HepG2 (cell line): ENCODE results near the gene DBN1. TPM values are rescaled to one million over a fixed set of nuclear protein-coding genes. Genes with fewer than 3 reads are reported as not detected.

ENCODE experiments used
- ATAC-seq: fragments of 200-7000 bp; cut with Tn5 transposase; 3 replicates; pipeline ENCODE4 v1.9.1; 2020; ENCODE audit warnings: mild to moderate bottlenecking, moderate library complexity
- BruUV-seq: library from RNA; stranded (reverse); fragments of 400-500 nt; replicated peaks from 2 replicates; lab custom pipeline; 2021; lab: Mats Ljungman, UMichigan
- CTCF ChIA-PET: fragments of 300-600 bp; formaldehyde crosslinking; extraction: SDS; loops from one replicate; lab custom pipeline; 2021; ENCODE audit warnings: low total read pairs, inconsistent platforms, low intra/inter-chr PET ratio; lab: Yijun Ruan, JAX
- POLR2A ChIA-PET: fragments of 350-600 bp; sonication (Branson Sonifier 250); formaldehyde crosslinking; loops from one replicate; lab custom pipeline; 2020; ENCODE audit warnings: antibody characterized with exemption, inconsistent platforms; lab: Yijun Ruan, JAX
- DNase-seq: peaks from one replicate; pipeline ENCODE4 v3.0.0-alpha.2; 2015; ENCODE audit warnings: low spot score
- FAIRE-seq: peaks from 3 replicates; lab custom pipeline; 2011; peaks lifted over from hg19 to GRCh38; lab: Jason Lieb, UNC
- H2AFZ ChIP-seq: one replicate; pipeline ENCODE4 v1.6.1; 2011; ENCODE audit warnings: low read length, inconsistent platforms
- H3K27ac ChIP-seq: fragments of 300-600 bp; 3 replicates; pipeline ENCODE4 v1.8.0; 2011; ENCODE audit warnings: mixed run types, mild to moderate bottlenecking, mixed read lengths, low read length, inconsistent platforms; ENCODE audit not compliant: insufficient read depth; ENCODE audit errors: extremely low read length
- H3K27me3 ChIP-seq, 2 experiments: fragments of 200-600 bp in 1 of 2; 2 replicates in 1 of 2; 3 replicates in 1 of 2; pipeline versions ENCODE4 v1.6.0 to v1.8.0; 2011; ENCODE audit warnings: low read length in 2 of 2, mild to moderate bottlenecking in 2 of 2, moderate library complexity in 2 of 2, inconsistent platforms in 1 of 2; ENCODE audit not compliant: insufficient read depth in 2 of 2, control insufficient read depth in 1 of 2
- H3K36me3 ChIP-seq, 2 experiments: fragments of 200-600 bp in 1 of 2; replicated peaks in 1 of 2; 2 replicates in 1 of 2; 3 replicates in 1 of 2; pipeline versions ENCODE4 v1.5.1 to v1.8.0; 2011; ENCODE audit warnings: low read length in 2 of 2, inconsistent platforms in 1 of 2; ENCODE audit not compliant: insufficient read depth in 2 of 2, control insufficient read depth in 1 of 2
- H3K4me1 ChIP-seq: 2 replicates; pipeline ENCODE4 v1.5.1; 2012; ENCODE audit warnings: low read length, inconsistent platforms; ENCODE audit not compliant: insufficient read depth
- H3K4me2 ChIP-seq: 2 replicates; pipeline ENCODE4 v1.6.0; 2011; ENCODE audit warnings: low read depth, low read length, inconsistent platforms
- H3K4me3 ChIP-seq, 3 experiments: fragments of 200-600 bp in 1 of 3; sonication (generic), shearing (Covaris generic) in 1 of 3; replicated peaks in 1 of 3; 2 replicates each; pipeline ENCODE4 v1.5.1; 2011 to 2016; ENCODE audit warnings: low read length in 3 of 3, inconsistent platforms in 2 of 3, low read depth in 2 of 3, mild to moderate bottlenecking in 2 of 3, control low read depth in 1 of 3, mixed read lengths in 1 of 3; ENCODE audit not compliant: insufficient read depth in 1 of 3
- H3K79me2 ChIP-seq: one replicate; pipeline ENCODE4 v1.6.1; 2011; ENCODE audit warnings: low read length, inconsistent platforms; ENCODE audit not compliant: insufficient read depth
- H3K9ac ChIP-seq: 2 replicates; pipeline ENCODE4 v1.6.0; 2011; ENCODE audit warnings: mild to moderate bottlenecking, low read depth, low read length, inconsistent platforms; ENCODE audit not compliant: insufficient read depth
- H3K9me3 ChIP-seq: 2 replicates; pipeline ENCODE4 v1.5.1; 2012; ENCODE audit warnings: mild to moderate bottlenecking, low read length
- H4K20me1 ChIP-seq: 2 replicates; pipeline ENCODE4 v1.6.0; 2011; ENCODE audit warnings: inconsistent platforms, mild to moderate bottlenecking, low read length, moderate library complexity; ENCODE audit not compliant: insufficient read depth
- NR3C1 ChIP-seq: sonication (generic); formaldehyde crosslinking; IDR thresholded peaks from 2 replicates; pipeline ENCODE4 v1.4.0; 2020; ENCODE audit warnings: missing genetic modification reagents
- PCBP1 ChIP-seq: fragments of 200-400 bp; formaldehyde crosslinking; IDR thresholded peaks from 2 replicates; pipeline ENCODE4 v1.6.1; 2017; ENCODE audit warnings: mild to moderate bottlenecking, low read depth, low read length, borderline replicate concordance
- SKI ChIP-seq: fragments of 450-650 bp; IDR thresholded peaks from one replicate; pipeline ENCODE4 v1.6.1; 2018; ENCODE audit warnings: mild to moderate bottlenecking; ENCODE audit not compliant: partially characterized antibody
- YEATS4 ChIP-seq: sonication (generic); formaldehyde crosslinking; IDR thresholded peaks from 2 replicates; pipeline ENCODE4 v1.4.0; 2020; ENCODE audit warnings: missing genetic modification reagents, borderline replicate concordance
- WGBS: methylation state at CpG from one replicate; pipeline ENCODE4 v1.1.6; 2017; ENCODE audit warnings: low lambda C conversion rate; 5-methylcytosine and 5-hydroxymethylcytosine counted together
- in situ Hi-C: cut with HindIII; loops from 2 replicates; pipeline ENCODE4 v1.10.0; 2017; ENCODE audit warnings: low pct_unique_long_range_greater_than_20kb; ENCODE audit not compliant: extremely low pct_ligation_motif_present
- intact Hi-C: fragments of 100-400 bp; cut with micrococcal nuclease; formaldehyde crosslinking; loops from one replicate; pipeline ENCODE4 v1.10.0; 2022; ENCODE audit not compliant: unreplicated experiment
- polyA plus RNA-seq, 8 experiments: library from polyadenylated mRNA; depleted of rRNA in 3 of 8; stranded (reverse) in 7 of 8; unstranded in 1 of 8; fragments of >200 nt; fragmentation: Illumina TruSeq in 4 of 8; extraction: Trizol in 4 of 8; gene quantifications; 2 replicates each; pipeline versions ENCODE4 v1.2.1 to v1.2.3, GENCODE V29; 2011 to 2016; ENCODE audit warnings: low read depth in 4 of 8, missing spikeins in 1 of 8, mixed read lengths in 1 of 8; ENCODE audit not compliant: insufficient read depth in 1 of 8
- total RNA-seq, 5 experiments: library from RNA; depleted of rRNA; stranded (reverse); fragments of >200 nt; fragmentation: Illumina TruSeq; extraction: Trizol; gene quantifications; 2 replicates each; pipeline ENCODE4 v1.2.3, GENCODE V29; 2016; ENCODE audit warnings: low read depth in 1 of 5
- TF ChIP-seq, protein P1 (sequence below): sonication (generic); formaldehyde crosslinking; IDR thresholded peaks from 2 replicates; pipeline ENCODE4 v1.5.1; 2020; ENCODE audit warnings: mild to moderate bottlenecking, missing genetic modification reagents, moderate library complexity
- TF ChIP-seq, protein P2 (sequence below): sonication (generic); formaldehyde crosslinking; IDR thresholded peaks from 2 replicates; pipeline ENCODE4 v1.5.0; 2020; ENCODE audit warnings: missing genetic modification reagents, mild to moderate bottlenecking, borderline replicate concordance

The DBN1 gene
- total and polyA plus RNA-seq, 2 of the 13 experiments (the other 11 are each of a cell fraction or from before 2014, with no cell fraction given): 27.0 to 37.3 TPM

DNA sequence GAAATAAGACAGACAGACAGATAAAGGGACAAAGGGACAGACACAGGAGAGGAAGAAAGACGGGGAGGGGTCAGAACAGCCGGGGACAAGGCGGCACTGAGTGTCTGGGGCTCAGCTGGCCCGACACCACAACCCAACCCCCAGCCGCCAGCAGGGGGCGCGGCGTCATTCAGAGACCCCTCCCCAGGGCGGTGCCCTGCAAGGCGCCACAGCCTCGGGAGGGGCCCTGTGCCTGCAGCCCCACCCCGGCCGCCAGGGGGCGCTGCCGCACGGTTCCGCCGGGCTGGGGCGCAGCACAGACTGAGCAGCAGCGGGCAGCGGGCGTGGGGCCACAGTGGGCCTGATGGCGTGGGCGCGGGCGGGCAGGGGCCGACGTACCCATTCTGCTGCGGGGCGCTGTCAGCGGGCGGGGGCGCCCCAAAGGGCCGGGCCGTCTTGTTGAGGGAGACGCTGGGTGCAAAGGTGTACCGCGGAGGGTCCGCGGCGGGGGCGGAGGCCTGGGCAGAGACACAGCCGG is 18.1 kb upstream of the DBN1 start (continued):
- TF ChIP-seq, protein P1, sequence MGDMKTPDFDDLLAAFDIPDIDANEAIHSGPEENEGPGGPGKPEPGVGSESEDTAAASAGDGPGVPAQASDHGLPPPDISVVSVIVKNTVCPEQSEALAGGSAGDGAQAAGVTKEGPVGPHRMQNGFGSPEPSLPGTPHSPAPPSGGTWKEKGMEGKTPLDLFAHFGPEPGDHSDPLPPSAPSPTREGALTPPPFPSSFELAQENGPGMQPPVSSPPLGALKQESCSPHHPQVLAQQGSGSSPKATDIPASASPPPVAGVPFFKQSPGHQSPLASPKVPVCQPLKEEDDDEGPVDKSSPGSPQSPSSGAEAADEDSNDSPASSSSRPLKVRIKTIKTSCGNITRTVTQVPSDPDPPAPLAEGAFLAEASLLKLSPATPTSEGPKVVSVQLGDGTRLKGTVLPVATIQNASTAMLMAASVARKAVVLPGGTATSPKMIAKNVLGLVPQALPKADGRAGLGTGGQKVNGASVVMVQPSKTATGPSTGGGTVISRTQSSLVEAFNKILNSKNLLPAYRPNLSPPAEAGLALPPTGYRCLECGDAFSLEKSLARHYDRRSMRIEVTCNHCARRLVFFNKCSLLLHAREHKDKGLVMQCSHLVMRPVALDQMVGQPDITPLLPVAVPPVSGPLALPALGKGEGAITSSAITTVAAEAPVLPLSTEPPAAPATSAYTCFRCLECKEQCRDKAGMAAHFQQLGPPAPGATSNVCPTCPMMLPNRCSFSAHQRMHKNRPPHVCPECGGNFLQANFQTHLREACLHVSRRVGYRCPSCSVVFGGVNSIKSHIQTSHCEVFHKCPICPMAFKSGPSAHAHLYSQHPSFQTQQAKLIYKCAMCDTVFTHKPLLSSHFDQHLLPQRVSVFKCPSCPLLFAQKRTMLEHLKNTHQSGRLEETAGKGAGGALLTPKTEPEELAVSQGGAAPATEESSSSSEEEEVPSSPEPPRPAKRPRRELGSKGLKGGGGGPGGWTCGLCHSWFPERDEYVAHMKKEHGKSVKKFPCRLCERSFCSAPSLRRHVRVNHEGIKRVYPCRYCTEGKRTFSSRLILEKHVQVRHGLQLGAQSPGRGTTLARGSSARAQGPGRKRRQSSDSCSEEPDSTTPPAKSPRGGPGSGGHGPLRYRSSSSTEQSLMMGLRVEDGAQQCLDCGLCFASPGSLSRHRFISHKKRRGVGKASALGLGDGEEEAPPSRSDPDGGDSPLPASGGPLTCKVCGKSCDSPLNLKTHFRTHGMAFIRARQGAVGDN: peak; percentile 54; the same call in 1 of the 2 replicates
- TF ChIP-seq, all 625 proteins: peak for 67

DNA sequence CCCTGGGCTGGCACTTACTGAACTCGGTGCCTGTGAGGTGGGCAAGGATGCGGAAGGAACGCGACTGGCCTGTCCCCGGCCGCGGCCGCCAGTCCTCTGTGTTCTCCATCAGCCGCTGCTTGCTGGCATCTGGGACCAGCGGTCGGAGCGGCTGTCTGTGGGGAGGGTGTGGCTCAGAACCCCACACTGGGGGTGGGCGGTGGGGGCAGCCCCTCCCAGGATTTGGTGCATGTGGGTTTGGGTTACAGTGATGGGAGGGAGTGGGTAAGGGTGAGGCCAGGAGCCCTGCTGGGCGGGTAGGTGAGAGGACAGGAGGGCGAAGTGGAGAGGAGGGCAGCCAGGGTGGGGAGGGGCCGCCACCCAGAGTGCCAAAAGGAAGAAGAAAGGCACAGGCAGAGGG is 17.6 kb upstream of the DBN1 start:
- BruUV-seq: no TSS peak
- over 99% methylated on average over 16 of the region's 16 CpGs for WGBS

More for the DNA sequence above, 17.6 kb upstream of the DBN1 start:
- TF ChIP-seq NR3C1 (CRISPR knock-in tag) (no peak), SKI (no peak), YEATS4 (CRISPR knock-in tag) (no peak), PCBP1 (0 out of 2 replicates have a peak, but pooled peaks have one; percentile 20)
- TF ChIP-seq, protein P2, sequence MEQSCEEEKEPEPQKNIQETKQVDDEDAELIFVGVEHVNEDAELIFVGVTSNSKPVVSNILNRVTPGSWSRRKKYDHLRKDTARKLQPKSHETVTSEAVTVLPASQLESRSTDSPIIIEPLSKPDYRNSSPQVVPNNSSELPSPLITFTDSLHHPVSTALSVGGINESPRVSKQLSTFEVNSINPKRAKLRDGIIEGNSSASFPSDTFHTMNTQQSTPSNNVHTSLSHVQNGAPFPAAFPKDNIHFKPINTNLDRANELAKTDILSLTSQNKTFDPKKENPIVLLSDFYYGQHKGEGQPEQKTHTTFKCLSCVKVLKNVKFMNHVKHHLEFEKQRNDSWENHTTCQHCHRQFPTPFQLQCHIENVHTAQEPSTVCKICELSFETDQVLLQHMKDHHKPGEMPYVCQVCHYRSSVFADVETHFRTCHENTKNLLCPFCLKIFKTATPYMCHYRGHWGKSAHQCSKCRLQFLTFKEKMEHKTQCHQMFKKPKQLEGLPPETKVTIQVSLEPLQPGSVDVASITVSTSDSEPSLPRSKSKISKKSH (CRISPR knock-in tag): 0 out of 2 replicates have a peak, but pooled peaks have one; percentile 36
- ChIA-PET POLR2A (no interaction called here), CTCF (interaction anchor here (1.3 to 3.0 kb wide), 3 partner anchors 10 to 109 kb away, joined by 3 to 37 read pairs (median 14); partner anchors contain the start of gene B4GALT7)
- Histone ChIP-seq H3K27me3 (no peaks in the 10 kb centered on the region), H4K20me1 (peaks cover 11% of the 10 kb centered on the region; the same call in 1 of the 2 replicates), H3K4me2 (no peak overlapping the region), H3K9me3 (no peaks in the 10 kb centered on the region), H2AFZ (no peak overlapping the region), H3K9ac (no peak overlapping the region), H3K4me1 (peaks cover 23% of the 10 kb centered on the region), H3K79me2 (no peaks in the 10 kb centered on the region), H3K27ac (no peak overlapping the region), H3K4me3 (no peak overlapping the region), H3K36me3 (peaks cover 15 to 18% of the 10 kb centered on the region in 2 experiments; a peak in 4 of 5 replicates)
- in situ Hi-C loops: no loop called here
- DNase-seq (no peak), FAIRE-seq (no peak), ATAC-seq (no peak)
- intact Hi-C loops: no loop called here
